GM18867 (cell line): ENCODE measurements around the gene ARFRP1.
"Not testable (repeated sequence)": the region's sequence is repeated elsewhere in the genome, so short reads cannot be mapped to it uniquely, and the experiment has no call there.

ENCODE experiments used
- ATAC-seq: cut with Tn5 transposase; IDR thresholded peaks from one replicate; pipeline ENCODE4 v1.9.1; 2021; ENCODE audit warnings: mild to moderate bottlenecking, moderate library complexity; ENCODE audit not compliant: unreplicated experiment

ARFRP1 gene

DNA sequence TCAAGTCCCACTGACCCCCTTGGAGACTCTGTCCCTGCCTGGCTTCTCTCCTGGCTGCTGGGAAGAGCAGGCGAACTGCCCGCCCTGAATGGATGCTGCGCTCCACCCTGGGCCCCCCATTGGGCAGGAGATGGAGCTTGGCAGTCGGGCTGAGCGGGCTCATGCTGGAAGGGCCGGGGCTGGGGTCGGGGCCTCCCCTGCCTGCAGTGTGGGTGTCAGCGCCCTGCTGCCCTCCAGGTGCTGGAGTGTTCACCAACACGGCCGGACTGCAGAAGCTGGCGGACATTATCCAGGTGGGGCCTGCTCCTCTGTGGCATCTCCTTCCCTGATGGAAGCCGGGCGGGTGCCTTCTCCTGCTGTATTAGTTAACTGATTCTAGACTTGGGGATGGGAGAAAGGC lies 27.3 kb downstream of the ARFRP1 start:
- ATAC-seq = no peak

DNA sequence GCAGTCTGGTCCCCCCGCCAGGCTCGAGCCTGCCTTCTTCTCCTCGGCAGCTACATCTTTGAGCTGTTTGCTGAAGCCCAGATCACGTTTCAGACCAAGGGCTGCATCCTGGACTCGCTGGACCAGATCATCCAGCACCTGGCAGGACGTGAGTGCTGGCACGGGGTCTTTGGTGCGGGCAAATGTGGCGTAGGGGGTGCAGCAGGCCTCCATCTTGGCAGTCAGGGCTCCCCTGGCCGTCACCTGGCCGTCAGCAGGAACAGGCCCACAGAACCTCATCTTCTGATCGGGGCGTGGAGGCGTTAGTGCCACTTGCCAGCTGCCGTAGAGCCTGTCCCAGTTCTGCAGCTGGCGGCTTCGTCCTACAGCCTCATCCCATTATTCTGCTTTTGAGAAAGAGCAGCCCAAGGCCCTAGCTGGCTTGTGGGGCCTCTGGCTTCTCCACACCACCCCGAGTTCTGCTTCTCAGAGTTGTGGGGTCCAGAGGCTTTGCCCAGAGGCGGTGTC lies 27.9 kb downstream of the ARFRP1 start:
- no peak for ATAC-seq

DNA sequence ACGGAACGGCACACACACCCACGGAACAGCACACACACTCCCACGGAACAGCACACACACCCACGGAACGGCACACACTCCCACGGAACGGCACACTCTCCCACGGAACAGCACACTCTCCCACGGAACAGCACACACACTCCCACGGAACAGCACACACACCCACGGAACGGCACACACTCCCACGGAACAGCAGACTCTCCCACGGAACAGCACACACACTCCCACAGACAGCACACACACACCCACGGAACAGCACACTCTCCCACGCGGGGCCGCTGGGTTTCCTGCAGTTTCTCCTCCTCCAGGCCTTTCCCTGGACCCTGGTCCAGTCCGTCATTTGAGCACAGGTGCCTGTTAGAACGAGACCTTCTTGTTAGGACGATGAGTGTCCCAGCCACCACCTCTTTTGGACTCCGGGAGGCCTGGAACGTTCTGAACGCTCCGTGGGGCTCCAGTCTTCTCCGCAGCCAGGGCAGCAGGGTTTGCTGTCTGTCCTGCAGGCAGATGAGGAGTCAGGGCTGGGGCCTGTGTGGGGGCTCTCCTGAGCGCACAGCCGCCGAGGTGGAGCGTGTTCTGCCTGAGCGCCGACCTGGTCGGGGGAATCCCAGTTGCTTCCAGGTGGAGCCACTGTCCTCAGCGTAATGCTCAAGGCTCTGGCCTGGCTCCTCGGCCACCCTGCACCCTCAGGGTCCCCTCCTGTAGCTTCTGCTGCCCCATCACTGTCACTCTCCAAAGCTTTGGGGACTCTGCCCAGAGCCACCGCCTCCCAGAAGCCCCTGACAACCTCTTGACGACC lies 28.9 kb downstream of the ARFRP1 start:
- no peak for ATAC-seq

DNA sequence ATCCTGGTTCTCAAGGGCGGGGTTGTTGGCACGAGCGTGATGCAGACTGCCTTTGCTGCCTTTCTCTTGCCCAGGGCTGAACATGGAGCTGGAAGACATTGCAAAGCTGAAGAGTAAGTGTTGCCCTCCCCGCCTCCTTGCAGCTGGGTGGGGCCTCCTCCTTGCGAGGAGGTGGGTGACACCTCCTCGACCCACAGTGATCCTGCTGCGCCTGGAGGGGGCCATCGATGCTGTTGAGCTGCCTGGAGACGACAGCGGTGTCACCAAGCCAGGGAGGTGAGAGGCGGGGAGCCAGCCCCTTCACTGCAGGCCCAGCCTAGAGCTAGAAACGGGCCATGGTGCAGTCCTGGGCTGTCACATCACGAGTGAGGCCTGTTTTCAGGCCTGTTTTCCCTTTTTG lies 29.7 kb downstream of the ARFRP1 start:
- no peak for ATAC-seq

DNA sequence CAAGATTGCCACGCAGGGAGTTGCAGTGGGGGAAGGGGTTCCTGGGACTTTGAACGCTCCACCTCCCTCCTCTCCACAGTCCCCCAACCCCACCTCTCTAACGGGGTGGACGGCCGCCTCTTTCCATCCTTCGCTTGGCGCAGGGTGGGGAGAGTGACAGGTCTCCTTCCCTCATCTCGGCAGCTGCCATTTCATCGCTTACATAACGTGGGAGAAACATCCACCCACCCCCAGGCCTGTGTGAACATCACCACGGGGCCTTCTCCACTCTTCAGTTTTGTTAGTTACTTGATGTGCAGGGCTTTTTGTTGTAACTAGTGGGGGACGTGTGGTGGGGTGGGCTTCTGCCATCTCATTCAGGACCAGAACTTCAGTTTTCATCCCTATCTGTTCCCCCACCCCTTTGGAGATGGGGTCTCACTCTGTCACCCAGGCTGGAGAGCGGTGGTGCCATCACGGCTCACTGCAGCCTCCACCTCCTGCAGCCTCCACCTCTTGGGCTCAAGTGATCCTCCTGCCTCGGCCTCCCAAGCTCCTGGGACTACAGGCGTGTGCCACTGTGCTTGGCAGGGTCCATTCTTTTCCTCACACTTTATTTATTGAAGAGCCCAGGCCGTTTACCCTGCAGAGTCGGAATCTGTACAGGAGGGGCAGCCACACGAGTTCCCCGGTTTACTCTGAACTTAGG lies 32.0 kb downstream of the ARFRP1 start:
- no peak for ATAC-seq

DNA sequence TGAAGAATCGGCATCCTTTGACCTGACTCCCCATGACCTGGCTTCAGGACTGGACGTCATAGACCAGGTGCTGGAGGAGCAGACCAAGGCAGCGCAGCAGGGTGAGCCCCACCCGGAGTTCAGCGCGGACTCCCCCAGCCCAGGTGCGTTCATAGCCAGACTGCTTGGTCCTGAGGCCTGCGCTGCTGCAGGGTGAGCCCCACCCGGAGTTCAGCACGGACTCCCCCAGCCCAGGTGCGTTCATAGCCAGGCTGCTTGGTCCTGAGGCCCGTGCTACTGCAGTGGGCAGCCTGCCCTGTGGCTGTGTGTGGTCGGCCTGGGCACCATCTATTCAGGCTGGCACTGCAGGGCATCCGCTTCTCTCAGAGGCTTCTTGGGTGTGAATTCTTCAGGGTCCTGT lies 33.8 kb downstream of the ARFRP1 start:
- no peak for ATAC-seq

GRCh38 chr20:63672666-63673065 lies 35.1 kb downstream of the ARFRP1 start:
- ATAC-seq = no peak

GRCh38 chr20:63671695-63672094 lies 36.1 kb downstream of the ARFRP1 start:
- not testable (repeated sequence) for ATAC-seq

- no peak for ATAC-seq
Measured at GRCh38 chr20:63668351-63668750, 39.4 kb downstream of the ARFRP1 start.

GRCh38 chr20:63667858-63668257 lies 39.9 kb downstream of the ARFRP1 start:
- ATAC-seq = no peak

GRCh38 chr20:63665708-63666107 lies 42.1 kb downstream of the ARFRP1 start:
- ATAC-seq = no peak

DNA sequence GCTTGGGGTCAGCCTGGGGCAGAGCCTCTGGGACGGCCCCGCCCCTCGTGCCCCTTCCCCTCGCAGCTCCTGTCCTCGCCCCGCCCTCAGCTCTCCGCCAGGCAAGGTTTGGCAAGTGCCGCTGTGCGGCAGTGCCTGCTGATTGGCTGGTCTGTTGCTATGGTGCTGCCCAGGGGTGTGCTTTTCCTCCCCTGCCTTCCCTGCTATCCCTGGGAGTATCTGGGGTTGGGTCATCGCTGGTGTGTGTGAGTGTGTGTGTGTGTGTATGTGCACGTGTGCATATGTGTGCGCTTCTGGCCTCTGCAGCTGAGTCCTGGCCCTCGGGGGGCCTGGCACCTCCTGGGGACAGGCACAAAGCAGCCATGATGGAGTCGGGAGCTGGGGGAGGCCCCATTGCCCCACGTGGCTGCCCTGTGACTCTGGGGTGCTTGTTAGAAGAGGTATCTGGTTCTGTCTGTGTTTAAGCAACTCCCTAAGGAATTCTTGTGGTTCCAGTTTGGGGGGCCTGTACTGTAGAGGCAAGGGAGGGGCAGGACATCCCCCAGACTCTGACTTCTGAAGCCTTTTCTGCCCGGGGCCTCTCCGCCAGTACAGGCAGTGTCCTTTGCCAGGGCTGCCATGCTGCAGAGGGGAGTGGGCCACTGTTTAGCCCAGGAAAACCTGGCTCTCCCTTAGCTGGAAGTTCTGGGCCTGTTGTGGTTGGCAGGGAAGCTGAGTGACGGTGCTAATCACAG lies 42.7 kb downstream of the ARFRP1 start:
- ATAC-seq = no peak

DNA sequence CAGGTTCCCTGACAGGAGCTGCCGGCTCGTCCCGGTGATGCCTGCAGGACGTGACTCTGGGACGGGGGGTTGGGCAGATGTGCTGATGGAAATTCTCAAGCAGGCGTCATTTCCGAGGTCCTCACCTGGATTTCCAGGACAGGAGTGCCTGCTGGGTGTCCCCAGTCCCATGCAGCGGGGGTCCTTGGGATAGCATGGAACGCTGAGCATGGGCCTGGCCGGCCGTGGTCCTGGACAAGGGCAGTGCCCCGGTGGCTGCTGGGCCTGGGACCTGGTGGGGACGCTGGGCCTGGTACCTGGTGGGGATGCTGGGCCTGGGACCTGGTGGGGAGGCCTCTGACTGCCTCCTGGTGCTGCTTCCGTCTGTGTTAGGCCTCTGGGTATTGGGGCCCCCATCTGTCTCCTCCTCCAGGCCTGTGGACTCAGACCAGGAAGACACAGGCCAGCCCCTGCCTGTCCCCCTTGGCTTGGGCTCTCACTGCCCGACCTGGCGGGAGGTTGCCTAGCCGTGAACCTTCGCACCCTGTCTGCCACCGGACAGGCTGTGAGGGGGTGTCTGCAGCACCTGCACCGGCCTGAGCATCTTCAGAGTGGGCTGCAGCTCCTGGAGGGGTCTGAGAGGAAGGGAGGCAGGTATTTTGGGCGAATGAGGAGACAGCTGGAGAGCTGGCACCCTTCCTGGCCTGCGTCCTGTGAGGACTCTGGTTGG lies 43.5 kb downstream of the ARFRP1 start:
- ATAC-seq = no peak

- no peak for ATAC-seq
Measured at GRCh38 chr20:63663332-63664066, 44.3 kb downstream of the ARFRP1 start.

DNA sequence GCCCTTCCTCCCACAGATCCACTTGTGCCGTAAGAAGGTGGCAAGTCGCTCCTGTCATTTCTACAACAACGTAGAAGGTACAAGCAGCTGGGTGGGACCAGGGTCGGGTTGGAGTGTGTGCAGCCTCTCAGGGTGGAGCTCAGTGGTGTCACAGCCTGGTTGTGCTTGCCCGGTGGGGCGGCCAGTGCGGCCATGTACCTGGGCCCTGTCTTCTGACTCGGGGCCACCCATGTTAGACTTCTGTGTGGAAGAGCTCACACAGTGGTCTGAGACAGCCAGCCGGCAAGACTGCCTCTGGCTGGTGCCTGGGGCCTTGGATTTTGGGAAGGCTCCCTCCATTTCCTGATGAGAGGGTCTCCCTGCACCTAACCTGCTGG lies 45.0 kb downstream of the ARFRP1 start:
- no peak for ATAC-seq

DNA sequence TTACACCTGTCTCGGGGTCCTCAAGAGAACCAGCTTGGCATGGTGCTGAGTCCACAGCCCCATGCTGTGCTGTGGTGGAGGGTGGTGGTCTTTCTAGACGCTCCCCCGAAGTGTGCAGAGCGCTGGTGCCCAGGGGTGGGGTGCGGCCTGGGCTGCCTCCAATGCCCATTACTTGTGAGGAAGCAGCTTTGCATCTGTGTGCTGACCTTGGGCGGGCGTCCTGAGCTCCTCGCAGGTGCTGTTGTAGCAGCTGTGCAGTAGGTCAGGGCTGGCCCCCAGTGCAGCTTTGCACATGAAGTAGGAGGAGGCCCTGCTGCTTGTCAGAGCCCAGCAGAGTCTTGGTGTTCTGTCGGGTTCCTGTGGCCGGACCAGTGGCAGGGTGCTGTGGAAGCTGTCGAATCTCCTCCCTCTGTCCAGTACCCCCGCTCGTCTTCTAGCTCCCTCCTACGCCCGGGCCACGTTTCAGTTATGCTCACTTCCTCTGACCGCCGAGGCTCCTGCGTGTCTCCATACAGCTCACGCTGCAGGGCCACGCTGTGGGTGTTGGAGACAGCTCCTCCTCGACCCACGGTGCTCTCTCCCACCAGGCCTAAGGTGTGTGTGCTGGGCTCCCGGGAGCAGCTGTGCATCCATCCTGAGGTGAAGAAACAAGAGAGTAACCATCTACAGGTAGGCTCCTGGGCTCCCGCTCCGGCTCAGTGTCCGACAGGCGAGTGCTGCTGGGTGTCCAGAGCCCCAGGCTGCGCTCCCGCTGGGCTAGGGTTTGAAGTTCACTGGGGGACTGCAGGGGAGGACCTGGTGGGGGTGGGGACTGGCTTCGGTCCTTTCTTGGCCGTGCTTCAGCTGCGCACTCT lies 45.6 kb downstream of the ARFRP1 start:
- no peak for ATAC-seq

- ATAC-seq = no peak
Measured at GRCh38 chr20:63661108-63661507, 46.7 kb downstream of the ARFRP1 start.

- no peak for ATAC-seq
Measured at GRCh38 chr20:63660622-63661021, 47.2 kb downstream of the ARFRP1 start.

- not testable (repeated sequence) for ATAC-seq
Measured at GRCh38 chr20:63660174-63660573, 47.6 kb downstream of the ARFRP1 start.
